ENCODE data around the gene PHOSPHO2. TPM values are rescaled to one million over a fixed set of nuclear protein-coding genes. Genes with fewer than 3 reads are reported as not detected.
A peak's percentile ranks its signal among the peaks of the same experiment; 100 is the strongest.

Gene PHOSPHO2
- total RNA-seq, 5 donors from 2014 or later (not counting 1 experiment from before 2014, with no cell fraction given) = 3.6 to 8.6 (median 6.1) TPM

DNA sequence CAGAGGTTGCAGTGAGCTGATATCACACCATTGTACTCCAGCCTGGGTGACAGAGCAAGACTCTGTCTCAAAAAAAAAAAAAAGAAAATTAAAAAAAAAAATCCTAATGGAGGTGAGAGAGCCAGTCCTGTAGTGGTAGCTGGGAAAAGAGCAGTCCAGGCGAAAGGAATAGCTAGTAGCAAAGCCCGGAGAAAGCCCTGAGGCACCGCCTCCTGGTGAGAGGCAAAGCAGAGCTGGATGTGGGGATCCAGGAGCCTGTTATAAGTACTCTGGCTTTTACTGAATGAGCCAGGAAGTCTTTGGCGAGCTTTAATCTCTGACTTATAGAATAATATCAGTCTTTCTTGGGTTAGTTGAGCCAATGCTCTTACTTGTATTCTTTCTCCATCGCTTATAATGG lies 32.8 kb downstream of the PHOSPHO2 start:
- CTCF ChIA-PET = no interaction called here
- 86% methylated on average over 1 of the region's 5 CpGs for WGBS (ENCODE audit: insufficient coverage)

DNA sequence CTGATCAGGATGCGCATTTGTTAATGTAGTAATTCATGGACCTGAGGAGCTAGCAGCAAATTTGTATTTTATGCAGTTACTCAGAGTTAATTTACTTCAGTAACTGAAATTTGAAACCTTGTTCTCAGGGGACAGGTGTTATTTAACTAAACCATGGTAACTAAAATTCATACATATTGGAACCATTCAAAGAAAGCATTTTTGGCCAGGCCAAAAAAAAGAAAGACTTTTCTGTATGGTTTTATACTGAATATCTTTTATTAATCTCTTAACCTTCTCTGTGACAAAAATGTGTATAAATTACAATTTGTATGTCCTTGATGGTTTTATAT lies 35.0 kb downstream of the PHOSPHO2 start:
- peaks cover 0 to 9% of the 10 kb centered on the region in 2 experiments for H3K27me3 ChIP-seq (replicated peaks in 1 of 2; ENCODE audit: control insufficient read depth in 2 of 2, extremely low read depth in 1 of 2, insufficient read depth in 2 of 2, low read length in 1 of 2)
- H3K27ac ChIP-seq (ENCODE audit: low read length) = no peak overlapping the region
- no peaks in the 10 kb centered on the region for H3K9me3 Mint-ChIP-seq
- H3K27me3 Mint-ChIP-seq = peaks cover 4 to 10% of the 10 kb centered on the region in 2 donors
- H3K36me3 ChIP-seq (ENCODE audit: control insufficient read depth in 2 of 2, extremely low read depth in 1 of 2, insufficient read depth in 1 of 2, low read length in 1 of 2) = no peaks in the 10 kb centered on the region
- ATAC-seq (replicated peaks in 1 of 4) (no peak), DNase-seq (no peak)
- H3K4me1 ChIP-seq (ENCODE audit: control insufficient read depth in 1 of 2, extremely low read depth in 1 of 2, insufficient read depth in 2 of 2, low read length in 2 of 2) = peaks cover 3 to 8% of the 10 kb centered on the region in 2 experiments
- CTCF ChIA-PET = no interaction called here
- no peak overlapping the region for H3K4me3 Mint-ChIP-seq
- no peak overlapping the region for H3K27ac Mint-ChIP-seq
- no peak overlapping the region for H3K4me3 ChIP-seq (ENCODE audit: control insufficient read depth in 1 of 2, extremely low read depth in 1 of 2, low read length in 1 of 2)
- no peaks in the 10 kb centered on the region for H3K36me3 Mint-ChIP-seq
- 89% methylated on average over 1 of the region's 1 CpG for WGBS (ENCODE audit: insufficient coverage)
- peaks cover 14 to 17% (median 15%) of the 10 kb centered on the region in 3 donors for H3K4me1 Mint-ChIP-seq
- no peaks in the 10 kb centered on the region for H3K9me3 ChIP-seq
- POLR2A ChIA-PET = no interaction called here

More for the DNA sequence above, 32.8 kb downstream of the PHOSPHO2 start:
- H3K4me1 ChIP-seq (ENCODE audit: control insufficient read depth in 1 of 2, extremely low read depth in 1 of 2, insufficient read depth in 2 of 2, low read length in 2 of 2) = no peaks in the 10 kb centered on the region
- no peaks in the 10 kb centered on the region for H3K36me3 Mint-ChIP-seq
- H3K4me3 ChIP-seq (ENCODE audit: control insufficient read depth in 1 of 2, extremely low read depth in 1 of 2, low read length in 1 of 2) = no peak overlapping the region
- peaks cover 0 to 1% of the 10 kb centered on the region in 2 experiments for H3K27me3 ChIP-seq (replicated peaks in 1 of 2; ENCODE audit: control insufficient read depth in 2 of 2, extremely low read depth in 1 of 2, insufficient read depth in 2 of 2, low read length in 1 of 2)
- POLR2A ChIA-PET = interaction anchor here in 1 of 2 donors (0.7 kb wide), 1 partner anchor 144 kb away, joined by 5 read pairs; no protein-coding TSS in a partner anchor
- H3K9me3 Mint-ChIP-seq = no peaks in the 10 kb centered on the region
- no peaks in the 10 kb centered on the region for H3K9me3 ChIP-seq
- H3K4me1 Mint-ChIP-seq = peaks cover 1 to 3% (median 2%) of the 10 kb centered on the region in 3 donors
- ATAC-seq (replicated peaks in 1 of 4) (no peak), DNase-seq (no peak)
- no peak overlapping the region for H3K27ac ChIP-seq (ENCODE audit: low read length)
- no peak overlapping the region for H3K27ac Mint-ChIP-seq
- peaks cover 0 to 1% of the 10 kb centered on the region in 2 donors for H3K27me3 Mint-ChIP-seq
- no peak overlapping the region for H3K4me3 Mint-ChIP-seq
- no peaks in the 10 kb centered on the region for H3K36me3 ChIP-seq (ENCODE audit: control insufficient read depth in 2 of 2, extremely low read depth in 1 of 2, insufficient read depth in 1 of 2, low read length in 1 of 2)

DNA sequence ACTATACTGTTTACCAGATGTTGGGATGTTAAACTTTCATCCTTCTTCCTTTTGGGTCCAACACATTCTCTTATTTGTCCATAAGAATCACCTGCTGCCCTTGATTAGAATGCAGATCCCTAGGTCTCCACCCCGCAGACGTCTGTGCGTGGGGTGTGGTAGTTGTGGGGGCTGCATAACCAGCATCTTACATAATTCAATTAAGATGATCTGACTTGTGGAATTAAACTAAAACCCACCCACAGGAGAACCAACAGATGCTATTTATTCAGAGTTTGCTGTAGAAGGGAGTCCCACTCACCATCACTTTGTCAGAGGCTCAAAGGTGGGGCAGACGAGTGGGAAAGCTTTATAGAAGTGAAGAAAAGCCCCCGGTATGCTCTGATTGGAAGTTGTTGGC lies 37.8 kb downstream of the PHOSPHO2 start:
- Histone ChIP-seq H3K9me3 (no peaks in the 10 kb centered on the region), H3K27ac (ENCODE audit: low read length) (no peak overlapping the region), H3K27me3 (replicated peaks in 1 of 2; ENCODE audit: control insufficient read depth in 2 of 2, extremely low read depth in 1 of 2, insufficient read depth in 2 of 2, low read length in 1 of 2) (peaks cover 0 to 13% of the 10 kb centered on the region in 2 experiments), H3K36me3 (ENCODE audit: control insufficient read depth in 2 of 2, extremely low read depth in 1 of 2, insufficient read depth in 1 of 2, low read length in 1 of 2) (no peaks in the 10 kb centered on the region), H3K4me3 (ENCODE audit: control insufficient read depth in 1 of 2, extremely low read depth in 1 of 2, low read length in 1 of 2) (no peak overlapping the region), H3K4me1 (ENCODE audit: control insufficient read depth in 1 of 2, extremely low read depth in 1 of 2, insufficient read depth in 2 of 2, low read length in 2 of 2) (peaks cover 3 to 13% of the 10 kb centered on the region in 2 experiments)
- peak overlapping the region; percentile 14 to 53 (median 40) for H3K4me3 Mint-ChIP-seq
- peaks cover 17 to 20% (median 19%) of the 10 kb centered on the region in 3 donors for H3K4me1 Mint-ChIP-seq
- DNase-seq (no peak), ATAC-seq (replicated peaks in 1 of 4) (no peak)
- ChIA-PET POLR2A (no interaction called here), CTCF (no interaction called here)
- no peaks in the 10 kb centered on the region for H3K36me3 Mint-ChIP-seq
- H3K27ac Mint-ChIP-seq = no peak overlapping the region
- H3K27me3 Mint-ChIP-seq = peaks cover 16 to 25% of the 10 kb centered on the region in 2 donors
- H3K9me3 Mint-ChIP-seq = no peaks in the 10 kb centered on the region
- WGBS (ENCODE audit: insufficient coverage) = 100% methylated on average over 1 of the region's 5 CpGs

DNA sequence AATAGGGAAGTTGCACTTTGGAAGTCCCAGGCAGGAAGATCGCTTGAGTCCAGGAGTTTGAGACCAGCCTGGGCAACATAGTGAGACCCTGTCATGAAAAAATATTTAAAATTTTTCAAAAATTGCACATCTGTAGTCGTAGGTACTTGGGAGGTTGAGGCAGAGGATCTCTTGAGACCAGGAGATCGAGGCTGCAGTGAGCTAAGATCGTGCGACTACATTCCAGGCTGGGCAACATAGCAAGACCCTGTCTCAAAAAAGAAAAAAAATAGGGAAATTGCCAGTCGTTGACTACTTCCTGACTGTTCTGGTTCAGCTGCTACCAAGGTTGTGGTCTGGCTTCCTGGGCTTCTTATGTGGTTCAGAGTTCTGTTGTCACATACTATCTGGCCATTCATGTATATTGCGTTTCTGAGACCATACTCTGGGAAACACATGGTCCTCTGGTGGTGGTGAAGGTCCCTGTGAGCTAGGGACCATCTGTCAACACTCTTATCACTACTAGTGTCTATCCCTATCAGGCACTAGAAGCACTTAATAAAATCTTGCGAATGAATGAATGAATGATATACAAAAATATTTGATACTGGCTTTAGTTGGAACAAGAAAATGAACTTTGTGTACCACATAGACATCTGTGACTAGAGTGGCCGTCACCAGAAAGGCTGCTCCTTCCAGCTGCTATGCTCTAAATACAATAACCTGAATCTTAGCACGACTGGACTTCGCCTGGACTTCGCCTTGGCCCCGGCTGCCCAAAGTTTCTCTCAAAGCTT lies 38.5 kb downstream of the PHOSPHO2 start:
- 77% methylated on average over 7 of the region's 13 CpGs for WGBS (ENCODE audit: insufficient coverage)
- CTCF ChIA-PET = interaction anchor here in 1 of 2 donors (0.6 kb wide), 1 partner anchor 251 kb away, joined by 3 read pairs; no protein-coding TSS in a partner anchor
- ATAC-seq (replicated peaks in 1 of 4) = peak in 1 of 4 experiments; percentile 28
- Histone ChIP-seq H3K4me3 (ENCODE audit: control insufficient read depth in 1 of 2, extremely low read depth in 1 of 2, low read length in 1 of 2) (peak overlapping the region; percentile 46 to 61), H3K9me3 (no peaks in the 10 kb centered on the region), H3K27ac (ENCODE audit: low read length) (no peak overlapping the region), H3K27me3 (replicated peaks in 1 of 2; ENCODE audit: control insufficient read depth in 2 of 2, extremely low read depth in 1 of 2, insufficient read depth in 2 of 2, low read length in 1 of 2) (peaks cover 0 to 13% of the 10 kb centered on the region in 2 experiments), H3K4me1 (ENCODE audit: control insufficient read depth in 1 of 2, extremely low read depth in 1 of 2, insufficient read depth in 2 of 2, low read length in 2 of 2) (peaks cover 3 to 13% of the 10 kb centered on the region in 2 experiments), H3K36me3 (ENCODE audit: control insufficient read depth in 2 of 2, extremely low read depth in 1 of 2, insufficient read depth in 1 of 2, low read length in 1 of 2) (no peaks in the 10 kb centered on the region)
- peaks cover 17 to 20% (median 19%) of the 10 kb centered on the region in 3 donors for H3K4me1 Mint-ChIP-seq
- peak in 1 of 35 experiments; percentile 14 for DNase-seq
- POLR2A ChIA-PET = no interaction called here
- peak overlapping the region; percentile 83 to 89 (median 83) for H3K4me3 Mint-ChIP-seq
- no peak overlapping the region for H3K27ac Mint-ChIP-seq
- H3K9me3 Mint-ChIP-seq = no peaks in the 10 kb centered on the region
- H3K27me3 Mint-ChIP-seq = peaks cover 19 to 28% of the 10 kb centered on the region in 2 donors
- no peaks in the 10 kb centered on the region for H3K36me3 Mint-ChIP-seq

DNA sequence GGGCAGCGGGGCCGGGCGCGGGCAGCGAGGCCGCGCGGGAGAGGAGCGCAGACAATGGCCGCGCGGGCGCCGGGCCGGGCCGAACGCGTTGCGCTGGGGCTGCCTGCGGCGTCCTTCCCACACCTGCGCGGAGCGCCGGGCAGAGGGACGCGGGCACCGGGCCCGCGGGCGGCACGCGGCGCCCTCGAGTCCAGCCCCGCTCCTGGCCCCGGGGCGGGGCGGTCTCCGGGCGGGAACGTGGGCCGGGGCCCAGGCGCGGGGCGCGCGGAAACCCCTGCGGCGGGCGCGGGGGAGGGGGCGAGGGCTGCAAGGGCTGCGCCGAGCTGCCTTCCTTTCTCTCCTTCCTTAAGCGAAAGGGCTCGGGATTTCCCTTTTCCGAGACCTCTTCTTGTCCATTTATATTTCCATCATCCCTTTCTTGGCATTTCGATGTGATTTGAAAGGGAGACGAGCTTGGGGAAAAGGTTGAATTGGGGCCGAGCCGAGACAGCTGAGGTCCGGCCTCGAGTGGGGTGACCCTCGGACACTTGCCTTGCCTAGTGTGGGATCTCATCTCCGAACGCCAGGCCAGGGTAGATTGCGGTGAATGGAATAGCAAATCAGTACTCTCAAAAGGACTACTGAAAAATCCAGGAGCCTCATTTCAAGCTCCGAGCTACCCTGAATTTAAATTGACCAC lies 40.0 kb downstream of the PHOSPHO2 start:
- H3K27ac ChIP-seq (ENCODE audit: low read length) = no peak overlapping the region
- ChIA-PET CTCF (no interaction called here), POLR2A (interaction anchor here in 1 of 2 donors (0.6 kb wide), 1 partner anchor 88 kb away, joined by 4 read pairs; no protein-coding TSS in a partner anchor)
- Mint-ChIP-seq H3K27me3 (peaks cover 19 to 28% of the 10 kb centered on the region in 2 donors), H3K9me3 (no peaks in the 10 kb centered on the region), H3K4me3 (peak overlapping the region; percentile 70 to 89 (median 76)), H3K27ac (no peak overlapping the region), H3K4me1 (peaks cover 17 to 20% (median 19%) of the 10 kb centered on the region in 3 donors), H3K36me3 (no peaks in the 10 kb centered on the region)
- peak; percentile 37 to 54 (median 42) for ATAC-seq (replicated peaks in 1 of 4)
- WGBS (ENCODE audit: insufficient coverage) = 2% methylated on average over 42 of the region's 69 CpGs
- H3K4me1 ChIP-seq (ENCODE audit: control insufficient read depth in 1 of 2, extremely low read depth in 1 of 2, insufficient read depth in 2 of 2, low read length in 2 of 2) = peaks cover 3 to 13% of the 10 kb centered on the region in 2 experiments
- no peaks in the 10 kb centered on the region for H3K36me3 ChIP-seq (ENCODE audit: control insufficient read depth in 2 of 2, extremely low read depth in 1 of 2, insufficient read depth in 1 of 2, low read length in 1 of 2)
- peaks cover 0 to 13% of the 10 kb centered on the region in 2 experiments for H3K27me3 ChIP-seq (replicated peaks in 1 of 2; ENCODE audit: control insufficient read depth in 2 of 2, extremely low read depth in 1 of 2, insufficient read depth in 2 of 2, low read length in 1 of 2)
- peak in 4 of 35 experiments; percentile 0 to 21 (median 5) for DNase-seq
- H3K9me3 ChIP-seq = no peaks in the 10 kb centered on the region
- H3K4me3 ChIP-seq (ENCODE audit: control insufficient read depth in 1 of 2, extremely low read depth in 1 of 2, low read length in 1 of 2) = peak overlapping the region; percentile 40 to 61

DNA sequence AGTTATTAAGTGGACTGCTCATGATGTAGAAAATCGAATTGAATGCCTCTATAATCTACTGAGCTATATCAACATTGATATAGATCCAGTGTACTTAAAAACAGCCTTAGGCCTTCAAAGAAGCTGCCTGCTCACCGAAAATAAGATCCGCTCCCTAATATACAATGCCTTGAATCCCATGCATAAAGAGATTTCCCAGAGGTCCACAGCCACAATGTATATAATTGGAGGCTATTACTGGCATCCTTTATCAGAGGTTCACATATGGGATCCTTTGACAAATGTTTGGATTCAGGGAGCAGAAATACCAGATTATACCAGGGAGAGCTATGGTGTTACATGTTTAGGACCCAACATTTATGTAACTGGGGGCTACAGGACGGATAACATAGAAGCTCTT lies 41.4 kb downstream of the PHOSPHO2 start:
- Histone ChIP-seq H3K9me3 (no peaks in the 10 kb centered on the region), H3K4me3 (ENCODE audit: control insufficient read depth in 1 of 2, extremely low read depth in 1 of 2, low read length in 1 of 2) (no peak overlapping the region), H3K27me3 (replicated peaks in 1 of 2; ENCODE audit: control insufficient read depth in 2 of 2, extremely low read depth in 1 of 2, insufficient read depth in 2 of 2, low read length in 1 of 2) (peaks cover 0 to 13% of the 10 kb centered on the region in 2 experiments), H3K4me1 (ENCODE audit: control insufficient read depth in 1 of 2, extremely low read depth in 1 of 2, insufficient read depth in 2 of 2, low read length in 2 of 2) (peaks cover 3 to 13% of the 10 kb centered on the region in 2 experiments), H3K36me3 (ENCODE audit: control insufficient read depth in 2 of 2, extremely low read depth in 1 of 2, insufficient read depth in 1 of 2, low read length in 1 of 2) (no peaks in the 10 kb centered on the region), H3K27ac (ENCODE audit: low read length) (no peak overlapping the region)
- no peaks in the 10 kb centered on the region for H3K9me3 Mint-ChIP-seq
- DNase-seq = no peak
- ChIA-PET POLR2A (interaction anchor here in 1 of 2 donors (0.6 kb wide), 1 partner anchor 11 kb away, joined by 3 read pairs; no protein-coding TSS in a partner anchor), CTCF (interaction anchor here in 1 of 2 donors (0.7 kb wide), 1 partner anchor 750 kb away, joined by 3 read pairs; no protein-coding TSS in a partner anchor)
- no peaks in the 10 kb centered on the region for H3K36me3 Mint-ChIP-seq
- peak overlapping the region; percentile 36 to 89 (median 40) for H3K4me3 Mint-ChIP-seq
- 100% methylated on average over 1 of the region's 4 CpGs for WGBS (ENCODE audit: insufficient coverage)
- no peak overlapping the region for H3K27ac Mint-ChIP-seq
- peaks cover 17 to 20% (median 19%) of the 10 kb centered on the region in 3 donors for H3K4me1 Mint-ChIP-seq
- ATAC-seq (replicated peaks in 1 of 4) = no peak
- peaks cover 19 to 28% of the 10 kb centered on the region in 2 donors for H3K27me3 Mint-ChIP-seq
